ENCODE measurements around the gene DOHH.

GRCh38 chr19:3508771-3509535, 8.5 kb upstream of the DOHH start:
- TF ChIP-seq TAF1 (IDR thresholded peaks at IDR 0.05; ENCODE audit: low read depth, low read length) (no peak), POLR2AphosphoS5 (IDR thresholded peaks at IDR 0.05; ENCODE audit: low read depth, low read length) (no peak), POLR2A (IDR thresholded peaks at IDR 0.05; ENCODE audit: low read depth, low read length) (no peak), SPI1 (IDR thresholded peaks at IDR 0.05; ENCODE audit: low read depth, low read length) (no peak), PAX5 (IDR thresholded peaks at IDR 0.05; ENCODE audit: insufficient read depth, low read length, severe bottlenecking) (no peak)
